CD1c-positive myeloid dendritic cell (primary cell): ENCODE measurements around the gene MYL7.
A peak's percentile ranks its signal among the peaks of the same experiment; 100 is the strongest.
"Not testable (repeated sequence)": the region's sequence is repeated elsewhere in the genome, so short reads cannot be mapped to it uniquely, and the experiment has no call there.

Experiments used
- DNase-seq: peaks from one replicate; pipeline ENCODE4 v3.0.0-alpha.2; 2016; ENCODE audit errors: extremely low spot score

The MYL7 gene

DNA sequence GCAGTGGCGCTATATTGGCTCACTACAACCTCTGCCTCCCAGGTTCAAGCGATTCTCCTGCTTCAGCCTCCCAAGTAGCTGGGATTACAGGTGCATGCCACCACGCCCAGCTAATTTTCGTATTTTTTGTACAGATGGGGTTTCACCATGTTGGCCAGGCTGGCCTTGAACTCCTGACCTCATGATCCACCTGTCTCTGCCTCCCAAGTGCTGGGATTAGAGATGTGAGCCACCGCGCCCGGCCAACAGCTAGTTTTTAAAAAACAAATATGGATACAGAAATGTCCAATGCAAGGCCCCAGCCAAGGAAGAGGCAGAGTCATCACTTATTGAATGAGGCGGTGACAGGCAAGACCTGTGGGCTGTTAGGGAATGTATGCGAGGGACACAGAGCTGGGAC is 30.8 kb upstream of the MYL7 start:
- not testable (repeated sequence) for DNase-seq

DNA sequence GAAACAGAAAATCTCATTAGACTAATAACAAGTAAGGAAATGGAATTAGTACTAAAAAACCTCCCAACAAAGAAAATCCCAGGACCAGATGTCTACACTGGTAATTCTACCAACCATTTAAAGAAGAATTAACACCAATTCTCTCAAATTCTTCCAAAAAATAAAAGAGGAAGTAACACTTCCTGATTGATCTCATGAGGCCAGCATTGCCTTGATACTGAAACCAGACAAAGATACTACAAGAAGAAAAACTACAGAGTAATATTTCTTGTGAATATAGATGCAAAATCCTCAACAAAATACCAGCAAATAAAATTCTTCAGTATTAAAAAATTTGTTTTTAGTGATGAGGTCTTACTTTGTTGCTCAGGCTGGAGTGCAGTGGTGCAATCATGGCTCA is 26.8 kb upstream of the MYL7 start:
- peak; percentile 41 for DNase-seq

DNA sequence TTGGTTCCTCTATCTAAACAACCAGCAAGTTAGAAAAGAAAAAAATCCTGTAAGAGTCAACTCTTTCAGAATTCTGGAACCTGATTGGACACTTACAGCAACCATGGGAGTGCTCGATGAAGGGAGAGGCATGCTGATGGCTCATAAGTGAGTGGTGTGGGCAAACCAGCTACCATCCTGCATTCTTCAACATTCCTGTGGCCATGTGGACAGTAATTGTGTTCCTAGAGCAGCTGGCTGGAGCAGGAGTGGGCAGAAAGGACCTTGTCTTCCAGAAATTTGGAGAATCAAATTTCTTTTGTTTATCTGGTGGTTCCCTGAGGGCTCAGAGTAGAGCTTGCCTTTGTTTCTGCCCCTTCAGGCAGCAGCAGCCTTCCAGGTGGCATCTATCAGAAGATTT is 22.5 kb upstream of the MYL7 start:
- DNase-seq: no peak

DNA sequence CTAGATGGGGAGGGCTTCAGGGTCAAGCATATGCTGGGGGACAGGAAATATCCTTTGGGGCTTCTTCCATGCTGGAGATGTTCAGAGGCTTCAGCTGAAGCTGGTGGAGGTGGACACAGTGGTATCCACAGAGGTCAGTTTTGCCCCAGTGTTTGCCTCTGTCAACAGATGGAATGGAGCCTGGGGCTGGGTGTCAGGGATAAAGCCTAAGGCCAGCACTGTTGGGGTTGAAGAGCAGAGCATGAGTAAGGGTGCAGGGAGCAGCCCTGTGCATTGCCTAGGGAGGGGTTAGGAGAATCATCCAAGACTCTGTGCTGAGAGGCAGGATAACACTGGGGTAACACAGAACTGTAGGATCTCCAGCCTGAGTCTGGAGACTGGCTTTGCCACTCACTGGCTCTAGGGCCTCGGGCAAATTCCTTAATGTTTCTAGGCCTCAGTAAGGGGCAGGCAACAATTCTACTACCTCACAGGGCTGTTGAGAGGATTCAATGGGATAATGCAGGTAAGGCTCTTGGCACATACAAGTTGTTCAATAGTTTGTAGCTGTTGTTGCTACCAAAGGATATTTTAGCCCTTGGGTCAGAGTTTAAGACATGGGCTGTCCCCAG is 21.8 kb upstream of the MYL7 start:
- DNase-seq: no peak

DNA sequence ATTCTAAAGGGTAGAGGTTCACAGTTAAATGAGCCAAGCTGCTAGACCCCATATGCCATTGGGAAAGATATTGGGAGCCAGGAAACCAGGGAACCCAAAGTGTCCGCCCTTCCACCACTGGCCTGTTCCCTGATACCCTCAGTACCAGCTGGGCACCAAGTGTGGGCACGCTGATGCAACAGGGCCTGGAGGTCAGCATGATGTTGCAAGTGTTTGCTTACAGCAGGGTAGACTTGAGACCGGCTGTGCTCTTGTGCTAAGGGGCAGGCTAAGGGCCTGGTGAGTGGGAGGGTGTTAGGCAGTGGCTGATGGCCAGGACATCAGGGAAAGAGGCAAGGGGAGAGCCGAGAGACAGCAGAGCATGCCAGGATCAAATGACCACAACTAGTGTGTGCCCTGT is 21.0 kb upstream of the MYL7 start:
- DNase-seq: no peak

DNA sequence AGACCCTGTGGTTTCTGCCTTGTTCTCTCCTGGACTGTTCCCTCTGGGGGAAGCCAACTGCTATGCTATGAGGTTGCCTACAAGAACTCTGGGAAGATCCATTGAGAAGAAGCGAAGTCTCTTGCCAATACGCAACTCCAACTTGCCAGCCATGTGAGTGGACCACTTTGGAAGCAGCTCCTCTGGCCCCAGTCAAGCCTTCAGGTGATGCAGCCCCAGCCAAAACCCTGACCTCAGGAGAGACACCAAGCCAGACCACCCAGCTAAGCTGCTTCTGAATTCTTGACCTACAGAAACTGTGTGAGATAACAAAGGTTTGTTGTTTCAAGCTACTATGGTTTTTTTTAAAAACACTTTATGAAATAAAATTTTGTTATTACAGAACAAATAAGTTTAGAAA is 20.2 kb upstream of the MYL7 start:
- no peak for DNase-seq

DNA sequence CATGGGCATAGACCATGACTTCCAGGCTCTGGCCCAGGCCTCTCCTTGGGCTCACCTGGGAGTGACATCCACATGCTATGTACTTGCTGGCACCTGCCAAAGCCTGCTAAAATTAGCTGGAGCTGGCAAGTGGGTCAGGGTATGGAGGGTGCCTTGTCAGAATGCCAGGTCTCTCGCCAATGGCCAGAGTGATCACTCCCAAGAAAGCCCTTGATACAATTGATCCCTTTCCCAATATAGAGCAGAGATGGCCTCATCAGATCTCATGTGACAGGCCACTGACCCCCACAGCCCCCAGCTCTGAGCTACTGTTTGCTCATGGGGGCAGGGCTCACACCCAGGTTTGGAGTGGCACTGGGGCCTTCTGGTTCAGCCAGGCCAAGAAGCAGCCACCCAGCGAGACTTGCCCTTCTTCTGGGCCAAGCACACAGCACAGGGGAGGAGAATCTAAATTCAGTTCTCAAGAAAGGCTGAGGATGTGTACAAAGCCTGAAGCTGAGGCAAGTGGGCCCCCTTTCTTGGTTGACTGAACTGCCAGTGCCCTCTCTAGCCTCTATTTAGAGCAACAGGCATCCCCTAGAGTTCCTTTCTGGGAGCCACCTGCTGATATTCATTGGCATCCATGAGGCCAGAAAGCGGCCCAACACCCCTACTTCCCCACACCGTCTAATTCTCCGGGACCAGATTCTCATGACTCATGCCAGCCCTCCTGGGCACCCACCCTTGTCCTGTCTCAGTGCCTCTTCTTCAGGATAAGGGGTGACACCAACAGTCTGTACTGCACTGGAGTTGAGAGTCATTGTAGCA is 18.9 kb upstream of the MYL7 start:
- no peak for DNase-seq

DNA sequence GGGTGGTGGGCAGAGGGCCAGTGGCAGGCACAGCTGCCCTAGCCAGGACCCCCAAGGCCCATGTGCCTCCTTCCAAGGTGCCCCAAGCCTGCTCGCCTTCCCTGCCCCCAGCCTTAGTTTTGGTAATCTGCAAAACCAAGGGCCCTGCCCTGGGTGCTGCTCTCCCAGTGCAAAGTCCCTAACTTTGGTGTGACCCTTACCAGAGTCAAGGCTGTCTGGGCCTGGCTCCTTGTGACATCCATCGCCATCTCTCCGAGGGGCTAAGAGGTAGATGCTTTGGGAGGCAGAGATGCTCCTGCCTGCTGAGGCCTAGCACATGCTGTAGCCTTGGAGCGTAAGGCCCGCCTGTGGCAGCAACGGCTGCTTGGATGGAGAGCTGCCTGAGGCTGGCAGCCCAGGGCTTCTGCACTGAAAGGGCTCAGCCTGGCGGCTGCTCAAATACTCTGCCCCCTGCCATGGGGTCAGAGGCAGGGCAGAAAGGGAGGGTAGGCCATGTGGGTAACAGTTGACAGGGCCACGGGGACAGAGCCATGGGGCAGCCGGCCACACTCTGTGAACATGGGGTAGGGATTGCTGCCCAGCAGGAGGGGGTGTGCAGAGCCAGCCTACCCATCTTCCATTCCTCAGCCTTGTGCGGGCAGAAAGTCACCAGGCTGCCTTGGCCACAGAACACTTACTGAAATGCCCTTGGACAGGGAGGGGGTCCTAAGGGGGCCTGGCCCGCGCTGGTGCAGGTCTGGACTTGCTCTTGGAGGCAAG is 17.9 kb upstream of the MYL7 start:
- no peak for DNase-seq

DNA sequence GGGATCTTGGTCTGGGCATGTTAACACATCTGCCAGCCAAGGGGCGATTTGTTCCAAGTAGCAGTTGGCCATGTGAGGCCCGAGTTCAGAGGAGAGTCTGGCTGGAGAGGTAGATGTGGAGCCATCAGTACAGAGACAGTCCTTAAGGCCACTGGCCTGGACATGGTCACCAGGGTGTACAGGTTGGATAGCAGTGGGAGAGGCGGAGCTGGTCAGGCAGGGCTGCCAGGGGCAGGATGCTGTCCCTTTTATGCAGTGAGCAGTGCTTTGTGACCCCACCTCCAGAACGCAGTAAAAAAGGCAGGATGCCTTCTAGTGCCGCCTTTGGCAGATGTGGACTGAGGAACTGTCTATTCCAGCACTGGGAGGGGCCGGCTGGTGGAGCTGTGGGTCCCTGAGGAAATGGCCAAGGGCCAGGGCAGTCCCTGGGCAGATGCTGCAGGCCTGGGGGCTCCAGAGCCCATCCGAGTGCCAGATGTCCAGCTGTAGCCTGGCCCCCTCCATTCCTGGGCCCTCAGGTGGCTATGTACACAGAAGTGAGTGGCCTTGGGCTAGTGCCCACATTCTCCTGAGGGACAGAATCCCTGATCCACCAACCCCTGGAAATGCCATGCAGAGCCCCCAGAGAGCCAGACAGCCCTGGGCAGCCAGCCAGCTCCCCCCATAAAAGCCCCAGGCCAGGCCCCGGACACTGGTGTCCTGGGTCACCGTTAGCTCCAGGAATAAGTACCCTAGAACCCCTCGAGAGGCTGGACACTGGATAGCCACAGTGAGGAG is 17.2 kb upstream of the MYL7 start:
- DNase-seq: no peak

DNA sequence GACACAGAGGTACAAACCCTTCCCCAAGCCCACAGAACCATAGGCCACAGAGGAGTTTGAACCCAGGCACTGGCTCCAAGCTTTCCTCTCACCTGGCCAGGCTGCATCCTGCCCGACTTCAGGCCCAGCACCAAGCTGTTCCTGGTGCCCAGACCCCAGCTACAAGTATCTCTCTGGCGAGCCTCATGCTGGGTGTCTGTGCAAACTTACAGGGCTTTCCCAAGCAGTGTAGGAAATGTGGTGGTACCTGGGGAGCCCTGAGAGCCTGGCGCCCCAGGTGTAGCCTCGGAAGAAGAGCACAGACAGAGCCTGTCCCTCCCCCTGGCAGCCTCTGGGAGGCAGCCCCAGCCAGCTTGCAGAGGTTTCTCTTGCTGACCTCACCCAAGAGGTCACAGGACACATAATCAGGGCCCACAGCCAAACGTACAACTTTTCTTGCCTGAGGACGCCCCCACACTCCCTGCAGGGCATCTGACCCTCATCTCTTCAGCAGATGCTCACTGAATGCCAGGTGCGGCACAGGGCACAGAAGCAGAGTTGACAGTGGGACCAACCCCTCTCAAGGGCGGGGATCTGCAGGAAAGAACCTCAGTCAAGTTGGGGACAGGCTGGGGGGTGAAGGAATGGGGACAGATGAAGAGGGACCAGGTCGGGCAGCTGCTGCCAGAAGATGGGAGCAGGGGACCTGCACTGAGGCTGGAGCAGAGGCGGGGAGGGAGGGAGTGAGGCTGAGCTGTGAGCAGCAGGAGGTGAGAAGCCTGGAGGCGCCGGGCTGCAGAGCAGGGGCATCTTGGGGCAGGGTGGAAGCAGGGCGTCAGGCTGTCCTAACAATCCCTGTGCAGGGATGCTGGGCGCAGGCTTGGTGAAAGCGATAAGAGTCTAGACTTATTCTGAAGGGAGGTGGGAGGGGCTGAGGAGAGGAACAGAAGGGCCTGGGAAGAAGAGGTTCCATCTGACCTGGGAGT is 16.3 kb upstream of the MYL7 start:
- no peak for DNase-seq

DNA sequence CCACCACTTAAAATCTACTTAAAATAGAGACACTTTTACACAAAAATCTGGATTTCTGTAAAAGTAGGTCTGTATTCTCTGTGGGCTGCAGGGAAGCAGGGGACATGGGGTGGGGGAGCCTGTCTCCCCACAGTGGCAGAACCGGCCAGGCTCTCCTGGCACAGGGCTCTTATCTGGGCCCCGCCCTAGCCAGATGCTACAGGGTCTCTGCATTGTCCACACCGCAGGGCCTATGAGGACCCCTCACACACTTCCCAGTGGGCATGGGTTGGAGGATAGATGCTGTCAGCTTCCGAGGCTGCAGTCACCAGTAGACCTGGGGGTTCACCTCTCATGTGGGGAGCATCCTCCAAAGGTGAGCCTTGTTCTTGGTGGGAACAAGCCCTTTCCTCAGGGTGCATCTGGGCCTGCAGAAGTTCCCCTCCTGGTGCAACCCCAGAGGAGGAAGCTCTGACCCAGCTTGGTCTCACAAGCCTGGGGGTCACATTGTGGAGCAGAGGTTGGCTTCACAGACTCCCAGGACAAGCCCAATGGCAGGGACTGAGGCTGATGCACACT is 15.4 kb upstream of the MYL7 start:
- DNase-seq: no peak

DNA sequence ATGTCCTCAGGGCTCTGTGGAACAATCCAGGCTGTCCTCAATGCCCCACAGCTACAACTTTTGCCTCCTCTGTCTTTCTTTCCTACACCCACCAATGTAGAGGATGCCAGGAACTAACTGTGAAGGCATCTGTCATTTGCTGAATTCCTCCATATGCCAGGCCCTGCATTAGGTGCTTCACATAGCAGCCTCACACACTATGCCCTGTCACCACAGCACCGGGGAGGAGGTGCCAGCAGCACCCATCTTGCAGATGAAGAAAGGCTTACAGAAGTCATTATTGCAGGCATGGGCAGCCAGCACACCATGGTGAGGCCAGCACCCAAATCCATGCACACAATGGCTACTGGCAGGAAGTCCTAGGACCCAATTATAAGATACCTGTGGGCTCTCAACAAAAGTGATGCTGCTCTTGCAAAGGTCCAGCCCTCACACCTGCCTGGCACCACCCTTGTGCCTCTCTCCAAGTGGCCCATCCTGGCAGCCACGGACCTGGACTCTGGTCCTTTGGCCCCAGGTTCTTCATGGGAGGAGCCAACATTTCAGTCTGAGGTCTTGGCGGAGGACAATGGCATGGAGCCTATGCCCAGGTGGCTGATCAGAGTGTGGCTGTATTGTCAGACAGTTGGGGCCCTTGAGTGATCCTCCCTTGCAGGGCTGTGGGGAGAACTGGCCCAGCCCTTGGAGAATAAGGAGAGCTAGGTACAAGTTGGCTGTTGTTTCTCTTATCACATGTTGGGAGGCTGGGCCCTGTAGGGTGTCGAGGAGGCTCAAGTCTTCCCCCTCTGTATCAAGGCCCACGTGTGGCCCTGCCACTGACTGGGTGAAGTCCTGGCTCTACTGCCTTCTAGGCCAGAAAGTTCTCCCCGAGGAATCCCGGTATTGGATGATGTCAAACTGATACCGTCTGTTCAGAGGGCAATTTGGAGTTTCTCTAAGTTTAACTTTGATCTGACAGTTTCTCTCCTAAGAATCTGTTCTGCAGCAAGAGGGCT is 14.4 kb upstream of the MYL7 start:
- no peak for DNase-seq

DNA sequence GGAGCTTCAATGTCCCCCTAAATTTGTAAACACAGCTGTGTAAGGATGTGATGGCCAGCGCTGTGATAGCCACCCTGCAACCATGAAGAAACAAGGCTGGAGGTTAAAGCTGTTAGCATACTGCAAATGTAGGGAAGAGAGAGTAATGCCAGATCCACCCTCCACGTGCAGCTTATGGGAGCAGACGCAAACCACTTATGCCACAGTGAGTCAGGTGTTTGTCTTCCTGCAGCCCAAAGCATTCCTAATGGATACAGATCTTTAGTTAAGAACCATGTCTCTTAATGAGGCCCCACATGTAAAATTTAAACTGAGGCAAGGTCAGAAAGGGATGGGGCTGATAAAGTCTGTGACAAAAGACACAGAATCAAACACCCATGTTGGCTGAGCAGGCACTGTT is 13.6 kb upstream of the MYL7 start:
- DNase-seq: no peak

DNA sequence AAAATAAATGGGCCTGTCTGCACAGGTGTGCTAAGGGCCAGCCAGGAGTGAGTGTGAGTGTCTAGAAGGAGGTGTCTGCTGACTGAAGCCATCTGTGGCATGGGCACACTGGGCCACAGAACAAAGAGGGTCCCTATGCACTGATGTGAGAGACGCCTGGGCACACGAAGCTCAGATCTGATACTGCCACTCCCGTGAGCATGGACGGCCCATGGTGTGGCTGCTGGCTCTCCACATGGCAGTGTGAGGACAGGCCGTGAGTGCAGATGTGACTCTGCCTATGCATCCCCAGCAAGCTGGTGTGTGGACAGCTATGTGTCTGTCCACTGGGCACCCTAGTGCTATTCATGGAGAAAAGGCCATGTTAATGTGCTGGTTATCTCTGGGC is 12.8 kb upstream of the MYL7 start:
- DNase-seq: no peak

DNA sequence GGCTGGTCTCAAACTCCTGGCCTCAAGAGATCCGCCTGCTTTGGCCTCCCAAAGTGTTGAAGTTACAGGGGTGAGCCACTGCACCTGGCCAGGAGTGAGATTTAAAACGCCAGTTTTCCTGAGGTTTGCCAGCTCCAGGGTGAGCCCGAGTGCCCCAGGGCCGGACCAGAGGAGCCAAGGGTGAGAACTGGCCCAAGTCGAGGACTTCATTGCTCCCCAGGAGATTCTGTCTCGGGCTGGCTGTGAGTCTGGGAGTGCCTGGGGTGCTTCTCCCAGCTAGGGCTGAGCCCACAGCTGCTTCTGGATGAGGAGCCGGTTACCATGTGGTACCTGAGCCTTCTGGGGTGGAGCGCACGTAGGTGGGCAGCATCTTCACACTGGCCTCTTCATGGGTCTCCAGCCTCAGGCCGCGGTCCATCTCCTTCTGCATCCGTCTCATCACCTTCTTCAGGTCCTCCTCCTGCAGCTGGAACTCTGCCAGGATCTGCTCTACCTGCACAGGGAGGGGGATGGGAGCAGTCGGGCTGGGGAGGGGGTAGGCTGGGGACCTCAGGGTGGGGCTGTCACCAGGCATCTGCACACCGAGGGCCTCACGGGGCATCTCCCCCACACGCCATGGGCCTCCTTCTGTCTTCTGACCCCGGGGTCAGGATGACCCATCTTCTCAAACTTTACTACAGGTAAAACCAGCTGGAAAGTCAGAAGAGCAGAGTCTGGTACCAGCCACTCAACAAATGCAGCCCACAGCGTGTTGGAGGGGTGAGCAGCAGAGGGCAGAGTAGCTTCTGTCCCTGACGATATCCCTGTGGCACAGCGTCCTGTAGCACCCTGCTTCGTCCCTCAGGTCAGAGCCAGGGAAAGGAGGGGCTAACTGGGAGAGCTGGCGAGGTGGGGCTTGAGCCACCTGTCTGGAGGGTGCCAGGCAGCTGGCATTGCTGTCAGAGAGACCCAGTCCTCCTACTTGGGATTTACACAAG is 12.1 kb upstream of the MYL7 start:
- no peak for DNase-seq

DNA sequence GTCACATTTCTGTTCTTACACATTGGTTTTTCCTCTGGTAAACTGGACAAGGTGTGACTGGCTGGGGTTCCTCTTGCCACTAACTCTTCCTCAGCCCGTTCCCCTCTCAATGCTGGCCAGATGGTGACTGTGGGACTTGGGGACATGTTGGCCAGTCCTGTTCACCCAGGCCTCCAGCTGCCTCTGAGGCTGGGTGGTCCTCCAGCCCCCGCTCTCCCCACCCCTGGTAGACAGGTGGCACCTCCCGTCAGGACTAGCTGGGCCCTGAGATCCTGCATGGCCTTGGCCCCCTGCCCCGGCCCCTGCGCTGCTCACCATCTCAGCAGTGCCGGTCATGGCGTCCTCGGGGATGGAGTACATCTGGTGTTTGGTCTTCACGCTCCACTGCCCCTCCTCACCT is 10.8 kb upstream of the MYL7 start:
- DNase-seq: no peak

DNA sequence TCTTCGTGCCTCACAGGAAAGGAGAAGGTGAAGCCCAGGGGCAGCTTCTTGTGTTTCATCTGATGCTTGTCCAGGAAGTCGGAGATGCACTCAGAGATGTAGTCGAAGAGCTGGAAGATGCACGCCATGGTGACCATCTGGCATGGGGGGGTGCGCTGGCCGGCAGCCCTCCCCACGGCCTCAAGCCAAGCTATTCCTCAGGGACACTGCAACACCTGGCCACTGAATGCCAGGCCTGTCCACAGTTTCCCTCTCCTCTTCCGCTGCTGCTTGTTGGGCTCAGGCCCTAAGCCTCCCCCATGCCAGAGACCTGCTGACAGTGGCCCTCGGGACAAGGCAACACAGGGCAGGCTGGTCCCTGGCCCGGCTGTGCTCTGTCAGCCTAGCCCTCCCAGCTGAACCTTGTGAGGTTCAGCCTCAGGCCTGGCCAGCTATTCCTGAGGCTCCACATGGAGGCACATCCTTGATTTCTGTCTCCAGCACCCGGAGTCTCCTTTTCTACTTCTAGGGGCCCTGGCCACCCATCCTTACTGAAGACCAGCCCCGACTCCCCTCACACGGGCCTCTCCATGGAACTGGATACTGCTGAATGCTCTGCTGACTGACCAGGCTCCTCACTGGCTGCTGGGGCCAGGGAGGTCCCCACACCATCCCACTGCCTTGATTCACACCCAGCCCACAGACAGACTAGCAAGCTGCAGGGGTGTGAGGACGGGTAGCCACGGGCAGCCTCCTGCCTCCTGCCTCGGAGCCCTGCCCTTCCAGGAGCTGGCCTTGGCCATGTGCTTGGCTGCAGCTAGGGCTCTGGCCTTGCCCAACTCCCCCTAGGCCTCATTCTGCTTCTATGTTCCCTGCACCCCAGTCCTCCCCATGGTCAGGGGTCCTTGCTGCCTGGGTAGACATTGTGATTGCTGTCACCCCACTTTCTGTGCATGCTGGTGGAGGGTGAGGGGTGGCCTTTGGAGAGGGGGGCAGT is 10.1 kb upstream of the MYL7 start:
- DNase-seq: no peak
